CD14-positive monocyte (primary cell): Measurements from ENCODE around the gene KCNT1. TPM values are rescaled to one million over a fixed set of nuclear protein-coding genes. Genes with fewer than 3 reads are reported as not detected.

Experiments
- DNase-seq, 3 donors: peaks; one replicate each; pipeline ENCODE4 v3.0.0-alpha.2; 2011 to 2022
- H2AFZ ChIP-seq: 2 replicates; pipeline ENCODE4 v1.6.0; 2012; ENCODE audit warnings: mild to moderate bottlenecking, low read depth, low read length, inconsistent platforms; ENCODE audit not compliant: insufficient read depth, poor library complexity, severe bottlenecking
- H3K27ac ChIP-seq, 2 donors: 1 replicate in 1 of 2; 2 replicates in 1 of 2; pipeline ENCODE4 v1.5.1; 2012 to 2013; ENCODE audit warnings: low read length in 2 of 2, control low read depth in 1 of 2, inconsistent platforms in 1 of 2, low read depth in 1 of 2, mild to moderate bottlenecking in 1 of 2
- H3K27me3 ChIP-seq, 2 donors: one replicate each; pipeline versions ENCODE4 v1.6.0 to v1.6.1; 2011 to 2013; ENCODE audit warnings: low read length in 2 of 2; ENCODE audit not compliant: control insufficient read depth in 2 of 2, insufficient read depth in 2 of 2
- H3K36me3 ChIP-seq, 2 donors: replicated peaks in 1 of 2; 1 replicate in 1 of 2; 2 replicates in 1 of 2; pipeline versions ENCODE4 v1.5.1 to v1.6.1; 2012 to 2013; ENCODE audit warnings: low read length in 2 of 2, control low read depth in 1 of 2, inconsistent platforms in 1 of 2, mild to moderate bottlenecking in 1 of 2; ENCODE audit not compliant: insufficient read depth in 2 of 2, control insufficient read depth in 1 of 2
- H3K4me1 ChIP-seq, 2 donors: 1 replicate in 1 of 2; 2 replicates in 1 of 2; pipeline versions ENCODE4 v1.5.1 to v1.6.1; 2012 to 2013; ENCODE audit warnings: low read length in 2 of 2, control low read depth in 1 of 2, inconsistent platforms in 1 of 2, mild to moderate bottlenecking in 1 of 2, moderate library complexity in 1 of 2; ENCODE audit not compliant: insufficient read depth in 2 of 2, control insufficient read depth in 1 of 2
- H3K4me2 ChIP-seq: replicated peaks from 2 replicates; pipeline ENCODE3; 2012; ENCODE audit warnings: low read length, moderate library complexity, mild to moderate bottlenecking; ENCODE audit not compliant: poor library complexity, severe bottlenecking; ENCODE audit errors: extremely low read depth
- H3K4me3 ChIP-seq, 3 experiments: fragments of 200-600 bp in 1 of 3; sonication (generic) in 1 of 3; replicated peaks in 1 of 3; 1 replicate in 2 of 3; 2 replicates in 1 of 3; pipeline ENCODE4 v1.5.1; 2011 to 2013; ENCODE audit warnings: low read length in 3 of 3, mild to moderate bottlenecking in 3 of 3, control low read depth in 2 of 3, low read depth in 2 of 3, inconsistent platforms in 1 of 3, moderate library complexity in 1 of 3
- H3K79me2 ChIP-seq: 2 replicates; pipeline ENCODE4 v1.6.0; 2012; ENCODE audit warnings: mild to moderate bottlenecking, control low read depth, inconsistent platforms, low read length, moderate library complexity; ENCODE audit not compliant: insufficient read depth
- H3K9ac ChIP-seq: 2 replicates; pipeline ENCODE4 v1.6.0; 2017; ENCODE audit warnings: low read length, mild to moderate bottlenecking; ENCODE audit not compliant: insufficient read depth, poor library complexity, severe bottlenecking
- H3K9me3 ChIP-seq, 2 donors: replicated peaks in 1 of 2; 1 replicate in 1 of 2; 2 replicates in 1 of 2; pipeline versions ENCODE4 v1.5.1 to v1.6.1; 2012 to 2013; ENCODE audit warnings: low read length in 2 of 2, control low read depth in 1 of 2; ENCODE audit not compliant: control insufficient read depth in 1 of 2, insufficient read depth in 1 of 2
- H4K20me1 ChIP-seq: 2 replicates; pipeline ENCODE4 v1.6.0; 2012; ENCODE audit warnings: mild to moderate bottlenecking, low read length, control low read depth, moderate library complexity; ENCODE audit not compliant: insufficient read depth
- H3K27ac Mint-ChIP-seq, 7 donors: one replicate each; pipeline ENCODE4 v1.8.0; 2020; ENCODE audit warnings: mild to moderate bottlenecking in 7 of 7, mixed read lengths in 7 of 7, moderate library complexity in 6 of 7, inconsistent platforms in 2 of 7
- H3K27me3 Mint-ChIP-seq, 3 donors: one replicate each; pipeline ENCODE4 v1.8.0; 2021 to 2022; ENCODE audit warnings: low read depth in 3 of 3, mild to moderate bottlenecking in 3 of 3, mixed read lengths in 3 of 3, moderate library complexity in 3 of 3, inconsistent platforms in 1 of 3
- H3K36me3 Mint-ChIP-seq, 2 donors: one replicate each; pipeline ENCODE4 v1.8.0; 2020; ENCODE audit warnings: mixed read lengths in 2 of 2, inconsistent platforms in 1 of 2, mild to moderate bottlenecking in 1 of 2
- H3K4me1 Mint-ChIP-seq: one replicate; pipeline ENCODE4 v1.8.0; 2020; ENCODE audit warnings: mild to moderate bottlenecking, mixed read lengths
- H3K4me3 Mint-ChIP-seq, 2 donors: one replicate each; pipeline ENCODE4 v1.8.0; 2020; ENCODE audit warnings: mild to moderate bottlenecking in 2 of 2, mixed read lengths in 2 of 2, moderate library complexity in 1 of 2
- H3K9me3 Mint-ChIP-seq, 7 donors: one replicate each; pipeline ENCODE4 v1.8.0; 2020 to 2022; ENCODE audit warnings: mixed read lengths in 7 of 7, mild to moderate bottlenecking in 6 of 7, moderate library complexity in 6 of 7, inconsistent platforms in 2 of 7
- CTCF ChIP-seq: fragments of 200-600 bp; IDR thresholded peaks from one replicate; pipeline ENCODE4 v1.8.0; 2022; ENCODE audit warnings: antibody characterized with exemption, mild to moderate bottlenecking
- WGBS: methylation state at CpG from one replicate; pipeline ENCODE4 v1.1.5; 2013; ENCODE audit warnings: missing lambda C conversion rate; ENCODE audit not compliant: insufficient coverage; 5-methylcytosine and 5-hydroxymethylcytosine counted together
- intact Hi-C, 2 donors: fragments of 100-400 bp; cut with micrococcal nuclease; formaldehyde crosslinking; loops; one replicate each; pipeline versions ENCODE4 v1.15.0 to v1.15.1; 2023
- polyA plus RNA-seq, 3 donors: library from polyadenylated mRNA; depleted of rRNA in 1 of 3; unstranded in 2 of 3; stranded (reverse) in 1 of 3; fragments of 300-500 nt in 2 of 3; fragments of >200 nt in 1 of 3; fragmentation: Illumina TruSeq in 2 of 3; gene quantifications; 1 replicate in 2 of 3; 2 replicates in 1 of 3; pipeline ENCODE4 v1.2.3, GENCODE V29; 2012 to 2021

KCNT1 gene
- polyA plus RNA-seq, 3 donors = not detected

- Histone ChIP-seq H2AFZ (no peak overlapping the region), H3K79me2 (no peaks in the 10 kb centered on the region), H3K9ac (no peak overlapping the region), H4K20me1 (no peaks in the 10 kb centered on the region), H3K9me3 (no peaks in the 10 kb centered on the region), H3K4me2 (no peak overlapping the region), H3K36me3 (no peaks in the 10 kb centered on the region), H3K4me3 (no peak overlapping the region), H3K27ac (no peak overlapping the region), H3K27me3 (no peaks in the 10 kb centered on the region), H3K4me1 (no peaks in the 10 kb centered on the region)
- no peaks in the 10 kb centered on the region for H3K36me3 Mint-ChIP-seq
- no peak for DNase-seq
- intact Hi-C loops = no loop called here
- TF ChIP-seq CTCF = no peak
- H3K4me3 Mint-ChIP-seq = no peak overlapping the region
- WGBS = 93% methylated on average over 18 of the region's 24 CpGs
- H3K27me3 Mint-ChIP-seq = peaks cover 0 to 1% (median 1%) of the 10 kb centered on the region in 3 donors
- H3K9me3 Mint-ChIP-seq = no peaks in the 10 kb centered on the region
- H3K27ac Mint-ChIP-seq = no peak overlapping the region
- H3K4me1 Mint-ChIP-seq = no peaks in the 10 kb centered on the region
These were observed 73.0 kb downstream of the KCNT1 start for GRCh38 chr9:135774794-135775525.

- H3K36me3 Mint-ChIP-seq = no peaks in the 10 kb centered on the region
- Histone ChIP-seq H3K9ac (no peak overlapping the region), H3K4me2 (no peak overlapping the region), H4K20me1 (no peaks in the 10 kb centered on the region), H2AFZ (no peak overlapping the region), H3K27me3 (no peaks in the 10 kb centered on the region), H3K9me3 (no peaks in the 10 kb centered on the region), H3K79me2 (no peaks in the 10 kb centered on the region), H3K36me3 (no peaks in the 10 kb centered on the region), H3K27ac (no peak overlapping the region), H3K4me3 (no peak overlapping the region), H3K4me1 (no peaks in the 10 kb centered on the region)
- intact Hi-C loops = no loop called here
- DNase-seq = no peak
- peaks cover 0 to 3% (median 1%) of the 10 kb centered on the region in 3 donors for H3K27me3 Mint-ChIP-seq
- no peaks in the 10 kb centered on the region for H3K9me3 Mint-ChIP-seq
- 90% methylated on average over 2 of the region's 7 CpGs for WGBS
- H3K4me3 Mint-ChIP-seq = no peak overlapping the region
- H3K27ac Mint-ChIP-seq = no peak overlapping the region
- H3K4me1 Mint-ChIP-seq = no peaks in the 10 kb centered on the region
- no peak for TF ChIP-seq CTCF
These were observed 73.9 kb downstream of the KCNT1 start for GRCh38 chr9:135775911-135776310.
